ENCODE results near the gene CDC27.

DNA sequence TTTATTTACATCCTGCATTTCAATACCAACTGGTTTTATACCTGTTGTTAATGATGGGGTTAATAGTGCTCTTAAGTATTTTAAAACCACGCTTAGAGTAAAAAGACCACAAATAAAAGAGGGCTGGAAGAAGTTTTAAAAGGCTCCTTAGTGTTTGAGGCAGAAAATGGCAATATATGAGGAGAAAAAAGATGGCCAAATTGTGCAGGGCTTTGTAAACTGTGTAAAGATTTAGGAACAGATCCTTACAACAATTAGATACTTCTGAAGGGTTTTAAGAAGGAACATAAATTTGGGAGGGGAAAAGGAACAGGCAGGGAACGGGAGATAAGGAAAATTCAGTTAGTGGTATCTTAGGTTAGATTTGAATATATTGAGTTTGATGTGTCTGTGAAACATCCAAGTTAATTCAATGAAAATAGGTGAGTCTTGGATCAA lies 12.7 kb downstream of the CDC27 start:
- TF ChIP-seq CTCF (IDR thresholded peaks at IDR 0.05), result no peak
- TF ChIP-seq, protein P1, sequence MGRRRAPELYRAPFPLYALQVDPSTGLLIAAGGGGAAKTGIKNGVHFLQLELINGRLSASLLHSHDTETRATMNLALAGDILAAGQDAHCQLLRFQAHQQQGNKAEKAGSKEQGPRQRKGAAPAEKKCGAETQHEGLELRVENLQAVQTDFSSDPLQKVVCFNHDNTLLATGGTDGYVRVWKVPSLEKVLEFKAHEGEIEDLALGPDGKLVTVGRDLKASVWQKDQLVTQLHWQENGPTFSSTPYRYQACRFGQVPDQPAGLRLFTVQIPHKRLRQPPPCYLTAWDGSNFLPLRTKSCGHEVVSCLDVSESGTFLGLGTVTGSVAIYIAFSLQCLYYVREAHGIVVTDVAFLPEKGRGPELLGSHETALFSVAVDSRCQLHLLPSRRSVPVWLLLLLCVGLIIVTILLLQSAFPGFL (CRISPR knock-in tag; IDR thresholded peaks at IDR 0.05; ENCODE audit: borderline replicate concordance), result no peak
- no peak for TF ChIP-seq ETV6 (CRISPR knock-in tag; IDR thresholded peaks at IDR 0.05)
- no peak for TF ChIP-seq KAT7 (CRISPR knock-in tag; IDR thresholded peaks at IDR 0.05; ENCODE audit: borderline replicate concordance)
- no peak for TF ChIP-seq ZNF232 (CRISPR knock-in tag; IDR thresholded peaks at IDR 0.05)

All from WTC11 (cell line).